ENCODE measurements around the gene GTF3C5. TPM values are rescaled to one million over a fixed set of nuclear protein-coding genes. Genes with fewer than 3 reads are reported as not detected.
"Not testable (repeated sequence)": the region's sequence is repeated elsewhere in the genome, so short reads cannot be mapped to it uniquely, and the experiment has no call there.

Gene GTF3C5
- total and polyA plus RNA-seq, 2 donors (not counting 1 experiment from before 2014, with no cell fraction given), result 32.2 to 32.4 TPM

DNA sequence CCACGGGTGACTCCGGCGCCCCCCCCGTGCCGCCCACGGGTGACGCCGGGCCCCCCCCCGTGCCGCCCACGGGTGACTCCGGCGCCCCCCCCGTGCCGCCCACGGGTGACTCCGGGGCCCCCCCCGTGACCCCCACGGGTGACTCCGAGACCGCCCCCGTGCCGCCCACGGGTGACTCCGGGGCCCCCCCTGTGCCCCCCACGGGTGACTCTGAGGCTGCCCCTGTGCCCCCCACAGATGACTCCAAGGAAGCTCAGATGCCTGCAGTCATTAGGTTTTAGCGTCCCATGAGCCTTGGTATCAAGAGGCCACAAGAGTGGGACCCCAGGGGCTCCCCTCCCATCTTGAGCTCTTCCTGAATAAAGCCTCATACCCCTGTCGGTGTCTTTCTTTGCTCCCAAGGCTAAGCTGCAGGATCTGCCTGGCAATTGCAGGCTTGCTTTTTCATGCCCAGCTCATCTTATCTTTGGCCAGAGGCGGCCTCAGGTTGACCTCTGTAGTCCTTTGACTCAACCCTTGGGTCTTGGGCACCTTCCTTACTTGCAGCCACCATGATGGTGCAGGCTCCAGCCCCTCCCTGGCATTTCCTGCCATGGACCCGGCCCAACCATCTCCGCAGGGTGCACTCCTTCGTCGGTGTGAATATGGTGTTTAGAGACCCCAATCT is 40.8 kb downstream of the GTF3C5 start:
- no peaks in the 10 kb centered on the region for H3K4me1 ChIP-seq (ENCODE audit: control insufficient read depth, extremely low read depth, insufficient read depth, low read length)
- no peak overlapping the region for H3K9ac ChIP-seq (ENCODE audit: insufficient read depth, low read length)
- H3K9me3 ChIP-seq (ENCODE audit: control insufficient read depth, insufficient read depth, low read depth, low read length), result no peaks in the 10 kb centered on the region
- H4K20me1 ChIP-seq (ENCODE audit: control insufficient read depth, extremely low read depth, insufficient read depth, low read length), result no peaks in the 10 kb centered on the region
- H3K4me2 ChIP-seq (ENCODE audit: extremely low read depth, insufficient read depth, low read length), result no peak overlapping the region
- TF ChIP-seq, protein P1, sequence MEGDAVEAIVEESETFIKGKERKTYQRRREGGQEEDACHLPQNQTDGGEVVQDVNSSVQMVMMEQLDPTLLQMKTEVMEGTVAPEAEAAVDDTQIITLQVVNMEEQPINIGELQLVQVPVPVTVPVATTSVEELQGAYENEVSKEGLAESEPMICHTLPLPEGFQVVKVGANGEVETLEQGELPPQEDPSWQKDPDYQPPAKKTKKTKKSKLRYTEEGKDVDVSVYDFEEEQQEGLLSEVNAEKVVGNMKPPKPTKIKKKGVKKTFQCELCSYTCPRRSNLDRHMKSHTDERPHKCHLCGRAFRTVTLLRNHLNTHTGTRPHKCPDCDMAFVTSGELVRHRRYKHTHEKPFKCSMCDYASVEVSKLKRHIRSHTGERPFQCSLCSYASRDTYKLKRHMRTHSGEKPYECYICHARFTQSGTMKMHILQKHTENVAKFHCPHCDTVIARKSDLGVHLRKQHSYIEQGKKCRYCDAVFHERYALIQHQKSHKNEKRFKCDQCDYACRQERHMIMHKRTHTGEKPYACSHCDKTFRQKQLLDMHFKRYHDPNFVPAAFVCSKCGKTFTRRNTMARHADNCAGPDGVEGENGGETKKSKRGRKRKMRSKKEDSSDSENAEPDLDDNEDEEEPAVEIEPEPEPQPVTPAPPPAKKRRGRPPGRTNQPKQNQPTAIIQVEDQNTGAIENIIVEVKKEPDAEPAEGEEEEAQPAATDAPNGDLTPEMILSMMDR (conservative IDR thresholded peaks at IDR 0.05 in 1 of 2, IDR thresholded peaks at IDR 0.05 in 1 of 2; ENCODE audit: low read depth in 1 of 2, low read length in 2 of 2), result no peak
- TF ChIP-seq EZH2 (IDR thresholded peaks at IDR 0.05; ENCODE audit: low read length, missing control alignments), result no peak
- no peak overlapping the region for H2AFZ ChIP-seq (ENCODE audit: low read length)
- no peaks in the 10 kb centered on the region for H3K36me3 ChIP-seq (ENCODE audit: control insufficient read depth, insufficient read depth, low read length)
- no peak for DNase-seq (ENCODE audit: low read depth in 2 of 2)
- no peak overlapping the region for H3K27ac ChIP-seq (ENCODE audit: insufficient read depth, low read length)
- no peak overlapping the region for H3K4me3 ChIP-seq (replicated peaks in 1 of 4; ENCODE audit: control extremely low read depth in 1 of 4, insufficient read depth in 1 of 4, low read depth in 3 of 4, low read length in 4 of 4)
- no peaks in the 10 kb centered on the region for H3K79me2 ChIP-seq (ENCODE audit: control insufficient read depth, insufficient read depth, low read length)
- H3K27me3 ChIP-seq (ENCODE audit: control insufficient read depth, insufficient read depth, low read length), result no peaks in the 10 kb centered on the region

DNA sequence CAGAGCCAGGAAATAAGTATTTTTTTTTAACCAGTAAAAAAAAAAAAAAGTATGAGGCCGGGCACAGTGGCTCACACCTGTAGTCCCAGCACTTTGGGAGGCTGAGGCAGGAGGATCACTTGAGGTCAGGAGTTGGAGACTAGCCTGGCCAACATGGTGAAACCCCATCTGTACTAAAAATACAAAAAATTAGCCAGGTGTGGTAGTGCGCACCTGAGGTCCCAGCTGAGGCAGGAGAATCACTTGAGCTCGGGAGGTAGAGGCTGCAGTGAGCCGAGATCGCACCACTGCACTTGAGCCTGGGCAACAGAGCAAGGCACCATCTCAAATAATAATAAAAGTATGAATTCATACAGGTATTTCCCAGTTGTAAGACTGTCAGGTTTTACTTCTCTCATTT is 41.4 kb downstream of the GTF3C5 start:
- not testable (repeated sequence) for H3K27ac ChIP-seq (ENCODE audit: insufficient read depth, low read length); H3K4me2 ChIP-seq (ENCODE audit: extremely low read depth, insufficient read depth, low read length); H3K79me2 ChIP-seq (ENCODE audit: control insufficient read depth, insufficient read depth, low read length); H3K4me1 ChIP-seq (ENCODE audit: control insufficient read depth, extremely low read depth, insufficient read depth, low read length); H3K36me3 ChIP-seq (ENCODE audit: control insufficient read depth, insufficient read depth, low read length); H3K9ac ChIP-seq (ENCODE audit: insufficient read depth, low read length); H3K4me3 ChIP-seq (replicated peaks in 1 of 4; ENCODE audit: control extremely low read depth in 1 of 4, insufficient read depth in 1 of 4, low read depth in 3 of 4, low read length in 4 of 4); H4K20me1 ChIP-seq (ENCODE audit: control insufficient read depth, extremely low read depth, insufficient read depth, low read length); DNase-seq (ENCODE audit: low read depth in 2 of 2); H3K27me3 ChIP-seq (ENCODE audit: control insufficient read depth, insufficient read depth, low read length); H3K9me3 ChIP-seq (ENCODE audit: control insufficient read depth, insufficient read depth, low read depth, low read length); H2AFZ ChIP-seq (ENCODE audit: low read length)

DNA sequence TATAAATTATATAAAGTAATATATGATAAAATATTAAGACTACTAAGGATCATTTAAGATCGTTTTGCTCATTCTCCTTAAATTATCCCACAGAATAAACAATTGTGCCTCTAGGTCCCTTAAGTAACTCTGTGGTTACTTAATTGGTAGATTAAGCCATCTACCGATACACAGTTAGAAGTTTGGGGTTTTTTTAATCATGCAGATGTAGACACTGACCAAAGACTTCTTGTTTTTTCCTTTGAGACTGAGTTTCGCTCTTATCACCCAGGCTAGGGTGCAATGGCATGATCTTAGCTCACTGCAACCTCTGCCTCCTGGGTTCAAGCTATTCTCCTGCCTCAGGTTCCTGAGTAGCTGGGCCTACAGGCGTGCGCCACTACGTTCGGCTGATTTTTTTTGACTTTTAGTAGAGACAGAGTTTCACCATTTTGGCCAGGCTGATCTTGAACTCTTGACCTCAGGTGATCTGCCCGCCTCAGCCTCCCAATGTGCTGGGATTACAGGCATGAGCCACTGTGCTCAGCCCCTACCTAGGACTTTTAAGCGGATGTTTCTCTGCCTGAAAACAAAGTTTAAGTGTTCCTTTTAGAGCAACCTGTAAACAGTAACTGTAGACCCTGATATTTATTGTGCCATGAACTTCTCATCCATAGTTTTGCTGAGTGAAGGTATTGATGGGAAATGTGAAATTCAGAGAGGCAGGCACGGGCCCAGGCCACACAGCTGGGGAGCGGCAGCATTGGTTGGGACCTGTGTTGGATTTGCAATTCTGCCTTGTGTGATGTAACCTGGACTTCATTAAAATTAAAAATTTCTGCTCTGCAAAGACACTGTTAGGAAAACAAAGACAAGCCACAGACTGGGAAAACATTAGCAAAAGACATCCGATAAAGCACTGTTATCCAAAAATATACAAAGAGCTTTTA is 42.6 kb downstream of the GTF3C5 start:
- Histone ChIP-seq H3K79me2 (ENCODE audit: control insufficient read depth, insufficient read depth, low read length) (no peaks in the 10 kb centered on the region), H3K36me3 (ENCODE audit: control insufficient read depth, insufficient read depth, low read length) (no peaks in the 10 kb centered on the region), H3K4me1 (ENCODE audit: control insufficient read depth, extremely low read depth, insufficient read depth, low read length) (no peaks in the 10 kb centered on the region), H3K27ac (ENCODE audit: insufficient read depth, low read length) (no peak overlapping the region), H3K4me2 (ENCODE audit: extremely low read depth, insufficient read depth, low read length) (no peak overlapping the region), H3K9me3 (ENCODE audit: control insufficient read depth, insufficient read depth, low read depth, low read length) (no peaks in the 10 kb centered on the region), H3K9ac (ENCODE audit: insufficient read depth, low read length) (no peak overlapping the region), H3K4me3 (replicated peaks in 1 of 4; ENCODE audit: control extremely low read depth in 1 of 4, insufficient read depth in 1 of 4, low read depth in 3 of 4, low read length in 4 of 4) (no peak overlapping the region), H3K27me3 (ENCODE audit: control insufficient read depth, insufficient read depth, low read length) (peaks cover 3% of the 10 kb centered on the region), H2AFZ (ENCODE audit: low read length) (no peak overlapping the region), H4K20me1 (ENCODE audit: control insufficient read depth, extremely low read depth, insufficient read depth, low read length) (no peaks in the 10 kb centered on the region)
- no peak for TF ChIP-seq EZH2 (IDR thresholded peaks at IDR 0.05; ENCODE audit: low read length, missing control alignments)
- TF ChIP-seq, protein P1 (conservative IDR thresholded peaks at IDR 0.05 in 1 of 2, IDR thresholded peaks at IDR 0.05 in 1 of 2; ENCODE audit: low read depth in 1 of 2, low read length in 2 of 2), result no peak
- no peak for DNase-seq (ENCODE audit: low read depth in 2 of 2)
